GM18511 (cell line): ENCODE measurements around the gene ALG14.
"Not testable (repeated sequence)": the region's sequence is repeated elsewhere in the genome, so short reads cannot be mapped to it uniquely, and the experiment has no call there.

Experiments used
- ATAC-seq: cut with Tn5 transposase; IDR thresholded peaks from one replicate; pipeline ENCODE4 v1.9.1; 2021; ENCODE audit warnings: mild to moderate bottlenecking, moderate library complexity; ENCODE audit not compliant: unreplicated experiment

Gene ALG14

GRCh38 chr1:95013950-95014574 is 58.7 kb downstream of the ALG14 start:
- ATAC-seq, result no peak

DNA sequence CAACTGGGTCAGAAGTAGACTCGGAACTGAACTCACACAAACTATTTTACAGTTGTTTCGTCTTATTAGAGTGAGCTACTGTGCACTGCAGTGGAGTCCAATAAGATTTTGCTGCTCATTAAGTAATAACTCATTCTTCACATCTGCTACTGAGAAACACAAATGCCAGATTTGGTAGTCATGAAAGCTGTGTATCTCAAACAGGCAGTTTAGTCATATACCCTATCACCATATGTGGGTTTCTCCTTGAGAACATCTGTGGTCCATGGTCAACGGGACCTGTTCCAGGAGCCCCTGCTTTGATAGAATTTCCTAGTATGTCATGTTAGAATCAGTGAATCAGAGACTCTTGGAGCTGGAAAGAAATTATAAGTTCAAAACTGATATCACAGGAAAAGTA is 60.4 kb downstream of the ALG14 start:
- no peak for ATAC-seq

- ATAC-seq, result no peak
Observed at GRCh38 chr1:95010158-95010557, 62.6 kb downstream of the ALG14 start.

DNA sequence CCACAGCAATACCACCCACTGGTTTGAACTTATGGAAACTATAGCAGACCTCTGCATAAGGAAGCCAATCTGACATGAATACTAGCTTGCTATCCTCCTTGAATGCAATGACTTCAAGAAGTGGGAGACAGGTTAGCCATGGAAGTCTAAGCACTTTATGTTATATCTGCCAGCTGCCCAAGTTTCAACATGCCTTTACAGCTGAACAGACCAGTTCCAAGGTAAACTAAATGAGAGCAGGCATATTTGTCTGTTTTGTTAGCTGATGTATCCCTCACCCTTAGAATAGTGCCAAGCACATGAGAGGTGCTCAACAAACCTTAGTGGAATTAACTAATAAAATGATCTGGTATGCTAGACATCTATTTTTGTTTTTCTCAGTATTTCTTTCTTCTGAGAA is 65.1 kb downstream of the ALG14 start:
- no peak for ATAC-seq

GRCh38 chr1:95006681-95007080 is 66.1 kb downstream of the ALG14 start:
- no peak for ATAC-seq

GRCh38 chr1:95005584-95005983 is 67.2 kb downstream of the ALG14 start:
- ATAC-seq, result no peak

- no peak for ATAC-seq
Observed at GRCh38 chr1:95004013-95004412, 68.7 kb downstream of the ALG14 start.

DNA sequence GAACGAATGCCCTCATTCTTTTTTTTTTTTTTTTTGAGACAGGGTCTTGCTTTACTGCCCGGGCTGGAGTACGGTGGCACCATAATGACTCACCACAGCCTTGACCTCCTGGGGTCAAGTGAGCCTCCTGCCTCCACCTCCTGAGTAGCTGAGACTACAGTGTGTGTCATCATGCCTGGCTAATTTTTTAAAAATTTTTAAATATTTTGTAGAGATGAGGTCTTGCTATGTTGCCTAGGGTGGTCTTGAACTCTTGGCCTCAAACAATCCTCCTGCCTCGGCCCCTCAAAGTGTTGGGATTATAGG is 69.4 kb downstream of the ALG14 start:
- ATAC-seq, result no peak

GRCh38 chr1:95002540-95003432 is 70.0 kb downstream of the ALG14 start:
- ATAC-seq, result no peak

GRCh38 chr1:95002164-95002539 is 70.6 kb downstream of the ALG14 start:
- no peak for ATAC-seq

DNA sequence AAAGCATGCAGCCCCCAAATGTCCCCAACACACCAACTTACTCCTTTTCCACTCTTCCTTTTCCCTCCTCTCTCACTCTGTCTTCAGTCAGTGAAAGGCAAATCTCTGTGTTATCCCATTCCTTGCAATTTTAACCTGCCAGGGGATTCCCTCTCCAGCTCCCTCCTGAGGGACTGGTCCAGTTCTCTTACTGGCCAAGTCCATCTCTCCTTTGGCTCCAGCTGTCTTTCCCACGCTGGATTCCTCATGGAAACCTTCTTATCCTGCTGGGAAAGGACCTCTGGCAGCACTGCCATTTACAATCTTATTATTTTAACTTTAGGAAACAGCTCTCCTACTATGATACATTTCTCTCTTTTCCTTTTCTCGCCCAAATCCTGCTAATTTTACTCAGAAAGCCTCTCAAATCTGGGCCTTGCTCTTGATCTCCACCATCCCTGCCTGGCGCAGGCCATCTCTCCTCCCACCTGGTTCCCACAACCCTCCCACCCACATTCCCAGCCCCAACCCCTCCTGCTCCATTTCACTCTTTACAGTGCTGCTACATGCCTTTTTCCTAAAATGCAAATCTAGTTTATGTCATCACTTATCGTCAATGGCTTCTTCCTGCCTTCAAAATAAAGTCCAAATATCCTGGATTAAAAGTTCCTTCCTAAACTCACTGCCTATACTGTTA is 73.2 kb downstream of the ALG14 start:
- no peak for ATAC-seq

GRCh38 chr1:94998748-94999147 is 74.0 kb downstream of the ALG14 start:
- no peak for ATAC-seq

- no peak for ATAC-seq
Observed at GRCh38 chr1:94998114-94998513, 74.6 kb downstream of the ALG14 start.

- ATAC-seq, result not testable (repeated sequence)
Observed at GRCh38 chr1:94995536-94995935, 77.2 kb downstream of the ALG14 start.

DNA sequence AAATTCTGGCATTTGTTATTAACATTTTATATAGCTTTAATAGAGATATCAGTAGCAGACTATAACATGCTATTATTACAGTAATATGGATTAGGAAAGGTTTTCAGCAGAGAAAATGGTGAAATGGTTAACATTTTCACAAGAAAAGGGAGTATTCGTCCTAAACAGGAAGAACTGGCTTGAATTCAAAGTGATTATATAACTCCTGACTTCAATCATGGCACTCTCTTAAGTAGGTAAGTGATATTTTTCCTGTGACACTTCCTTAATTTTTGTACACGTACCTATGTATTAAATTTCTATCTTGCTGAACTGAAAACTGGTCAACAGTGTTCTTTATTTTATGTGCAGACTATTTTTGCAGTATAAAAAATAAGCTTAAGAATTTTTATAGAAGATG is 77.9 kb downstream of the ALG14 start:
- ATAC-seq, result no peak

- ATAC-seq, result no peak
Observed at GRCh38 chr1:94993931-94994645, 78.7 kb downstream of the ALG14 start.

GRCh38 chr1:94992863-94993563 is 79.7 kb downstream of the ALG14 start:
- ATAC-seq, result no peak

- ATAC-seq, result no peak
Observed at GRCh38 chr1:94992161-94992560, 80.6 kb downstream of the ALG14 start.

GRCh38 chr1:94989911-94990473 is 82.8 kb downstream of the ALG14 start:
- ATAC-seq, result no peak

DNA sequence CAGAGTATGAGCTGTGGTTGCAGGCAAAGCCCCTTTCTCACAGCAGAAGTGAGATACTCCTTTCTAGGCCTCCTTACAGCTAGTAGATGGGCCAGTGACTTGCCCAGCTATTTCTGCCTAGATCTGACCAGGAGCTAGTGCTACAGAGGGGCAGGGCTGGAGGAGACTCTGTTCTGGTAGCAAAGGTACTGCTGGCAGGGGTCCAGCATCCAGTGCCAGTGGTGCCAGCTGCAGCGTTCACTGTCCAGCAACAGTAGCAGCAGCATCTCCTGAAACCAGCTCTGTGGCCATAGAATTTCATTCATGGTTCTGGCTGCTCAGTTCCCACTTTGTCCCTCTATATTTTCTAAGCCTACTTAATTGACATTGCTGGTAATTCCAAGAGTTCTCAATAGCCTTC is 83.4 kb downstream of the ALG14 start:
- no peak for ATAC-seq

- ATAC-seq, result no peak
Observed at GRCh38 chr1:94988356-94988755, 84.4 kb downstream of the ALG14 start.
